Endothelial cell of umbilical vein (primary cell): ENCODE measurements around the gene PIK3R2. TPM values are rescaled to one million over a fixed set of nuclear protein-coding genes. Genes with fewer than 3 reads are reported as not detected.

Experiments
- BruUV-seq: library from RNA; stranded (reverse); fragments of 400-500 nt; replicated peaks from 2 replicates; lab custom pipeline; 2021; lab: Mats Ljungman, UMichigan
- CTCF ChIA-PET: fragments of 300-600, 350-600 bp; sonication (Branson Sonifier 250); formaldehyde crosslinking; loops from one replicate; lab custom pipeline; 2021; ENCODE audit warnings: antibody characterized with exemption, inconsistent platforms; lab: Charles Lee
- POLR2A ChIA-PET: fragments of 300-600, 350-600 bp; sonication (Branson Sonifier 250); formaldehyde crosslinking; loops from one replicate; lab custom pipeline; 2021; ENCODE audit warnings: antibody characterized with exemption, inconsistent platforms; lab: Charles Lee
- DNase-seq: peaks from one replicate; pipeline ENCODE4 v3.0.0-alpha.2; 2011; ENCODE audit warnings: low read depth, low spot score
- FAIRE-seq: peaks from 2 replicates; lab custom pipeline; 2011; peaks lifted over from hg19 to GRCh38; lab: Jason Lieb, UNC
- H2AFZ ChIP-seq: 2 replicates; pipeline ENCODE4 v1.6.0; 2012; ENCODE audit warnings: low read depth, low read length, control low read depth, inconsistent platforms
- H3K27ac ChIP-seq: 2 replicates; pipeline ENCODE4 v1.5.1; 2011; ENCODE audit warnings: low read depth, mild to moderate bottlenecking, control low read depth, low read length, moderate library complexity; ENCODE audit not compliant: insufficient read depth
- H3K27me3 ChIP-seq, 2 experiments: 2 replicates each; pipeline versions ENCODE4 v1.6.0 to v1.6.1; 2011; ENCODE audit warnings: low read length in 2 of 2, mixed read lengths in 1 of 2; ENCODE audit not compliant: control insufficient read depth in 2 of 2, insufficient read depth in 2 of 2
- H3K36me3 ChIP-seq, 2 experiments: 2 replicates in 1 of 2; 3 replicates in 1 of 2; pipeline ENCODE4 v1.5.1; 2011; ENCODE audit warnings: low read length in 2 of 2, mild to moderate bottlenecking in 1 of 2, moderate library complexity in 1 of 2; ENCODE audit not compliant: control insufficient read depth in 2 of 2, insufficient read depth in 2 of 2; ENCODE audit errors: extremely low read depth in 1 of 2
- H3K4me1 ChIP-seq: 3 replicates; pipeline ENCODE4 v1.5.1; 2011; ENCODE audit warnings: mild to moderate bottlenecking, low read length; ENCODE audit not compliant: control insufficient read depth, insufficient read depth; ENCODE audit errors: extremely low read depth
- H3K4me2 ChIP-seq: 2 replicates; pipeline ENCODE4 v1.6.1; 2011; ENCODE audit warnings: low read length, control low read depth, mixed read lengths; ENCODE audit not compliant: insufficient read depth
- H3K4me3 ChIP-seq, 3 experiments: fragments of 200-600 bp in 1 of 3; sonication (generic), shearing (Covaris generic) in 1 of 3; replicated peaks in 1 of 3; 2 replicates each; pipeline ENCODE4 v1.5.1; 2011 to 2016; ENCODE audit warnings: control low read depth in 3 of 3, low read length in 3 of 3, mild to moderate bottlenecking in 2 of 3, inconsistent platforms in 1 of 3, low read depth in 1 of 3, moderate library complexity in 1 of 3; ENCODE audit not compliant: insufficient read depth in 1 of 3
- H3K79me2 ChIP-seq: 2 replicates; pipeline ENCODE4 v1.6.0; 2012; ENCODE audit warnings: low read length, inconsistent platforms; ENCODE audit not compliant: control insufficient read depth, insufficient read depth
- H3K9ac ChIP-seq: replicated peaks from 2 replicates; pipeline ENCODE3; 2011; ENCODE audit warnings: low read length, control low read depth; ENCODE audit not compliant: insufficient read depth; ENCODE audit errors: extremely low read depth
- H3K9me1 ChIP-seq: replicated peaks from 3 replicates; pipeline ENCODE4 v1.6.0; 2011; ENCODE audit warnings: mild to moderate bottlenecking, low read length; ENCODE audit not compliant: control insufficient read depth, insufficient read depth; ENCODE audit errors: extremely low read depth
- H3K9me3 ChIP-seq: replicated peaks from 2 replicates; pipeline ENCODE4 v1.5.1; 2012; ENCODE audit warnings: low read length, inconsistent platforms; ENCODE audit not compliant: control insufficient read depth, insufficient read depth
- H4K20me1 ChIP-seq: replicated peaks from 2 replicates; pipeline ENCODE3; 2011; ENCODE audit warnings: mild to moderate bottlenecking, low read length; ENCODE audit not compliant: control insufficient read depth, insufficient read depth; ENCODE audit errors: extremely low read depth
- EZH2 ChIP-seq: IDR thresholded peaks from 2 replicates; pipeline ENCODE4 v1.6.1; 2012; ENCODE audit warnings: borderline replicate concordance, low read depth, mild to moderate bottlenecking, moderate library complexity, low read length, inconsistent platforms; ENCODE audit not compliant: severe bottlenecking
- FOS ChIP-seq: IDR thresholded peaks from 2 replicates; pipeline ENCODE4 v1.6.1; 2011; ENCODE audit warnings: mild to moderate bottlenecking, low read length, moderate library complexity, borderline replicate concordance; ENCODE audit not compliant: insufficient read depth
- GATA2 ChIP-seq: IDR thresholded peaks from 2 replicates; pipeline ENCODE4 v1.7.0; 2011; ENCODE audit warnings: low read depth, mild to moderate bottlenecking, moderate library complexity, mixed read lengths, low read length; ENCODE audit not compliant: insufficient read length, insufficient read depth
- JUN ChIP-seq: IDR thresholded peaks from 2 replicates; pipeline ENCODE4 v1.6.1; 2011; ENCODE audit warnings: borderline replicate concordance, low read depth; ENCODE audit not compliant: insufficient read length, insufficient read depth
- MYC ChIP-seq: IDR thresholded peaks from one replicate; pipeline ENCODE4 v1.6.1; 2011; ENCODE audit warnings: mild to moderate bottlenecking, low read depth, low read length
- POLR2A ChIP-seq: IDR thresholded peaks from 2 replicates; pipeline ENCODE4 v1.6.1; 2012; ENCODE audit warnings: low read depth, mild to moderate bottlenecking, control low read depth, low read length
- POLR2AphosphoS5 ChIP-seq: IDR thresholded peaks from 2 replicates; pipeline ENCODE4 v1.6.1; 2012; ENCODE audit warnings: low read depth, mild to moderate bottlenecking, control low read depth, low read length, moderate library complexity; ENCODE audit not compliant: insufficient read depth
- dilution Hi-C: fragments of 300-500 bp; cut with MboI; formaldehyde crosslinking; loops from one replicate; pipeline ENCODE4 v1.15.0; 2019; ENCODE audit warnings: low sequenced_read_pairs; ENCODE audit not compliant: extremely low pct_ligation_motif_present
- intact Hi-C: fragments of 100-400 bp; cut with micrococcal nuclease; formaldehyde crosslinking; loops from one replicate; pipeline ENCODE4 v1.10.0; 2022
- polyA plus RNA-seq, 4 experiments: library from polyadenylated mRNA; depleted of rRNA in 3 of 4; stranded (reverse) in 3 of 4; unstranded in 1 of 4; fragments of >200 nt; gene quantifications; 2 replicates each; pipeline versions ENCODE4 v1.2.1 to v1.2.3, GENCODE V29; 2011 to 2012; ENCODE audit warnings: missing spikeins in 1 of 4
- total RNA-seq: library from RNA; stranded (reverse); gene quantifications from 2 replicates; pipeline ENCODE4 v1.2.3, GENCODE V29; 2021
- TF ChIP-seq, protein P1 (sequence below), 2 donors: IDR thresholded peaks; 1 replicate in 1 of 2; 2 replicates in 1 of 2; pipeline ENCODE4 v1.5.1; 2011; ENCODE audit warnings: low read length in 2 of 2, mild to moderate bottlenecking in 2 of 2, moderate library complexity in 2 of 2, control low read depth in 1 of 2, inconsistent platforms in 1 of 2, low read depth in 1 of 2; ENCODE audit not compliant: insufficient read depth in 1 of 2; ENCODE audit errors: extremely low read depth in 1 of 2
- TF ChIP-seq, protein P2 (sequence below): IDR thresholded peaks from 2 replicates; pipeline ENCODE4 v1.6.1; 2011; ENCODE audit not compliant: insufficient read depth, insufficient read length

PIK3R2 gene
- total and polyA plus RNA-seq, 2 donors (not counting 3 experiments of a cell fraction or from before 2014, with no cell fraction given) = 8.1 to 15.2 TPM

DNA sequence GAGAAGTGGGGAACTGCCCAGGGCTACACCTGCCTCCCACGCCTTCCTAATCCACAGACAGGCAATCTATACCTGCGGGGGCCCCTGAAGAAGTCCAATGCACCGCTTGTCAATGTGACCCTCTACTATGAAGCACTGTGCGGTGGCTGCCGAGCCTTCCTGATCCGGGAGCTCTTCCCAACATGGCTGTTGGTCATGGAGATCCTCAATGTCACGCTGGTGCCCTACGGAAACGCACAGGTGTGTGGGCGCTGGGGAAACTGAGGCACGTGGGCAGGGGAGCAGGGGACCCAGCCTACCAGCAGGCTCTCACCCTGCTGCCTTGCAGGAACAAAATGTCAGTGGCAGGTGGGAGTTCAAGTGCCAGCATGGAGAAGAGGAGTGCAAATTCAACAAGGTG, 22.0 kb downstream of the PIK3R2 start:
- TF ChIP-seq, protein P1, sequence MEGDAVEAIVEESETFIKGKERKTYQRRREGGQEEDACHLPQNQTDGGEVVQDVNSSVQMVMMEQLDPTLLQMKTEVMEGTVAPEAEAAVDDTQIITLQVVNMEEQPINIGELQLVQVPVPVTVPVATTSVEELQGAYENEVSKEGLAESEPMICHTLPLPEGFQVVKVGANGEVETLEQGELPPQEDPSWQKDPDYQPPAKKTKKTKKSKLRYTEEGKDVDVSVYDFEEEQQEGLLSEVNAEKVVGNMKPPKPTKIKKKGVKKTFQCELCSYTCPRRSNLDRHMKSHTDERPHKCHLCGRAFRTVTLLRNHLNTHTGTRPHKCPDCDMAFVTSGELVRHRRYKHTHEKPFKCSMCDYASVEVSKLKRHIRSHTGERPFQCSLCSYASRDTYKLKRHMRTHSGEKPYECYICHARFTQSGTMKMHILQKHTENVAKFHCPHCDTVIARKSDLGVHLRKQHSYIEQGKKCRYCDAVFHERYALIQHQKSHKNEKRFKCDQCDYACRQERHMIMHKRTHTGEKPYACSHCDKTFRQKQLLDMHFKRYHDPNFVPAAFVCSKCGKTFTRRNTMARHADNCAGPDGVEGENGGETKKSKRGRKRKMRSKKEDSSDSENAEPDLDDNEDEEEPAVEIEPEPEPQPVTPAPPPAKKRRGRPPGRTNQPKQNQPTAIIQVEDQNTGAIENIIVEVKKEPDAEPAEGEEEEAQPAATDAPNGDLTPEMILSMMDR (IDR thresholded peaks at IDR 0.05; ENCODE audit: extremely low read depth in 1 of 2, insufficient read depth in 1 of 2, low read depth in 1 of 2, low read length in 2 of 2) = no peak
- TF ChIP-seq EZH2 = no peak
- no peak for TF ChIP-seq FOS
- TF ChIP-seq GATA2 = no peak
- no peak for TF ChIP-seq MYC
- TF ChIP-seq POLR2A = no peak
- no peak for TF ChIP-seq JUN
- TF ChIP-seq POLR2AphosphoS5 = no peak
- TF ChIP-seq, protein P2, sequence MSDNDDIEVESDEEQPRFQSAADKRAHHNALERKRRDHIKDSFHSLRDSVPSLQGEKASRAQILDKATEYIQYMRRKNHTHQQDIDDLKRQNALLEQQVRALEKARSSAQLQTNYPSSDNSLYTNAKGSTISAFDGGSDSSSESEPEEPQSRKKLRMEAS = no peak
- intact Hi-C loops (no loop called here), dilution Hi-C loops (no loop called here)
- H3K9me3 ChIP-seq = no peaks in the 10 kb centered on the region
- DNase-seq (no peak), FAIRE-seq (no peak)
- ChIA-PET CTCF (interaction anchor here (1.5 kb wide), 1 partner anchor 62 kb away, joined by 14 read pairs; no protein-coding TSS in a partner anchor), POLR2A (no interaction called here)
- H3K27me3 ChIP-seq = peaks cover 0 to 2% of the 10 kb centered on the region in 2 experiments
- H3K27ac ChIP-seq = no peak overlapping the region
- H3K4me2 ChIP-seq = no peak overlapping the region
- H3K9me1 ChIP-seq = no peaks in the 10 kb centered on the region
- no peak overlapping the region for H3K9ac ChIP-seq
- H3K4me1 ChIP-seq = peaks cover 3% of the 10 kb centered on the region
- no peak overlapping the region for H3K4me3 ChIP-seq
- no TSS peak for BruUV-seq
- no peaks in the 10 kb centered on the region for H4K20me1 ChIP-seq
- no peak overlapping the region for H2AFZ ChIP-seq
- no peaks in the 10 kb centered on the region for H3K36me3 ChIP-seq
- no peaks in the 10 kb centered on the region for H3K79me2 ChIP-seq
